ENCODE measurements around the gene UGT1A9.
"Not testable (repeated sequence)": the region's sequence is repeated elsewhere in the genome, so short reads cannot be mapped to it uniquely, and the experiment has no call there.

The UGT1A9 gene

GRCh38 chr2:233712611-233713261 is 41.0 kb downstream of the UGT1A9 start, which contains the start of gene UGT1A5:
UGT1A5 (plus strand) TSS chr2:233712907; CDS start chr2:233712992, 85 bp downstream.
- TF ChIP-seq CTCF (IDR thresholded peaks at IDR 0.05; ENCODE audit: low read depth, low read length), result no peak
- no peak for DNase-seq (ENCODE audit: extremely low read depth, low read depth)

GRCh38 chr2:233713262-233713615 is 41.5 kb downstream of the UGT1A9 start:
- TF ChIP-seq CTCF (IDR thresholded peaks at IDR 0.05; ENCODE audit: low read depth, low read length), result no peak
- DNase-seq (ENCODE audit: extremely low read depth, low read depth), result no peak

GRCh38 chr2:233714121-233714520 is 42.4 kb downstream of the UGT1A9 start:
- TF ChIP-seq CTCF (IDR thresholded peaks at IDR 0.05; ENCODE audit: low read depth, low read length), result no peak
- DNase-seq (ENCODE audit: extremely low read depth, low read depth), result no peak

- DNase-seq (ENCODE audit: extremely low read depth, low read depth), result no peak
- TF ChIP-seq CTCF (IDR thresholded peaks at IDR 0.05; ENCODE audit: low read depth, low read length), result no peak
Observed at GRCh38 chr2:233718552-233718951, 46.9 kb downstream of the UGT1A9 start, which contains the start of gene UGT1A4. UGT1A4 (plus strand) TSS chr2:233718736; CDS start chr2:233718821, 85 bp downstream.

- no peak for DNase-seq (ENCODE audit: extremely low read depth, low read depth)
- no peak for TF ChIP-seq CTCF (IDR thresholded peaks at IDR 0.05; ENCODE audit: low read depth, low read length)
Observed at GRCh38 chr2:233728723-233729301, 57.1 kb downstream of the UGT1A9 start, which contains the start of gene UGT1A3. UGT1A3 (plus strand) TSS chr2:233729042; CDS start chr2:233729127, 85 bp downstream.

GRCh38 chr2:233736868-233737653 is 65.4 kb downstream of the UGT1A9 start:
- DNase-seq (ENCODE audit: extremely low read depth, low read depth), result not testable (repeated sequence)

- no peak for DNase-seq (ENCODE audit: extremely low read depth, low read depth)
- no peak for TF ChIP-seq CTCF (IDR thresholded peaks at IDR 0.05; ENCODE audit: low read depth, low read length)
Observed at GRCh38 chr2:233740870-233741269, 69.2 kb downstream of the UGT1A9 start.
